Thyroid gland (tissue), 4 donors: ENCODE data around the gene VGLL4.

ENCODE experiments used
- POLR2A ChIP-seq, 2 donors: fragments of 450-650 bp; IDR thresholded peaks; one replicate each; pipeline ENCODE4 v1.6.1; 2017; ENCODE audit warnings: antibody characterized with exemption in 2 of 2, mild to moderate bottlenecking in 2 of 2, moderate library complexity in 1 of 2
- TF ChIP-seq, protein P1 (sequence below), 6 experiments: fragments of 200-600 bp in 3 of 6; fragments of 450-650 bp in 3 of 6; sonication (generic) in 3 of 6; IDR thresholded peaks; one replicate each; pipeline ENCODE4 v1.5.1; 2016 to 2019; ENCODE audit warnings: antibody characterized with exemption in 6 of 6, mild to moderate bottlenecking in 2 of 6, inconsistent platforms in 1 of 6, moderate library complexity in 1 of 6

- TF ChIP-seq, protein P1, sequence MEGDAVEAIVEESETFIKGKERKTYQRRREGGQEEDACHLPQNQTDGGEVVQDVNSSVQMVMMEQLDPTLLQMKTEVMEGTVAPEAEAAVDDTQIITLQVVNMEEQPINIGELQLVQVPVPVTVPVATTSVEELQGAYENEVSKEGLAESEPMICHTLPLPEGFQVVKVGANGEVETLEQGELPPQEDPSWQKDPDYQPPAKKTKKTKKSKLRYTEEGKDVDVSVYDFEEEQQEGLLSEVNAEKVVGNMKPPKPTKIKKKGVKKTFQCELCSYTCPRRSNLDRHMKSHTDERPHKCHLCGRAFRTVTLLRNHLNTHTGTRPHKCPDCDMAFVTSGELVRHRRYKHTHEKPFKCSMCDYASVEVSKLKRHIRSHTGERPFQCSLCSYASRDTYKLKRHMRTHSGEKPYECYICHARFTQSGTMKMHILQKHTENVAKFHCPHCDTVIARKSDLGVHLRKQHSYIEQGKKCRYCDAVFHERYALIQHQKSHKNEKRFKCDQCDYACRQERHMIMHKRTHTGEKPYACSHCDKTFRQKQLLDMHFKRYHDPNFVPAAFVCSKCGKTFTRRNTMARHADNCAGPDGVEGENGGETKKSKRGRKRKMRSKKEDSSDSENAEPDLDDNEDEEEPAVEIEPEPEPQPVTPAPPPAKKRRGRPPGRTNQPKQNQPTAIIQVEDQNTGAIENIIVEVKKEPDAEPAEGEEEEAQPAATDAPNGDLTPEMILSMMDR (IDR thresholded peaks at IDR 0.05), result no peak
- no peak for TF ChIP-seq POLR2A (IDR thresholded peaks at IDR 0.05)
Measured at GRCh38 chr3:11538581-11538980, 105.1 kb downstream of the VGLL4 start.
